ENCODE measurements around the gene UNK.

DNA sequence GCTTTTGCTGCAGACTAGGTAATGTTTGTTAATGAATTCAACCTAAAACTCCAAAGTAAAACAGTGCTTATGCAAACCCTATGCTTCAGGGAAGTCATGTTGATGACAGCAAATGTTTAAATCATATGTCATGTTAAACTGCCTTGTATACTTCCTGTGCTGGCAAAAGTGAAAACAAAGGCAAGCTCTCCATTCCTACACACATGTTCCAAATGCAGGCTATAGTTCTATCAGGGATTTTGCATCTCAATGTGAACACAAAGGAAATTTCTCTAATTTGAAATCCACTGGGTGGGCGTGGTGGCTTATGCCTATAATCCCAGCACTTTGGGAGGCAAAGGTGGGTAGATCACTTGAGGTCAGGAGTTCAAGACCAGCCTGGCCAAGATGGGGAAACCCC lies 19.3 kb downstream of the UNK start:
- TF ChIP-seq, protein P1, sequence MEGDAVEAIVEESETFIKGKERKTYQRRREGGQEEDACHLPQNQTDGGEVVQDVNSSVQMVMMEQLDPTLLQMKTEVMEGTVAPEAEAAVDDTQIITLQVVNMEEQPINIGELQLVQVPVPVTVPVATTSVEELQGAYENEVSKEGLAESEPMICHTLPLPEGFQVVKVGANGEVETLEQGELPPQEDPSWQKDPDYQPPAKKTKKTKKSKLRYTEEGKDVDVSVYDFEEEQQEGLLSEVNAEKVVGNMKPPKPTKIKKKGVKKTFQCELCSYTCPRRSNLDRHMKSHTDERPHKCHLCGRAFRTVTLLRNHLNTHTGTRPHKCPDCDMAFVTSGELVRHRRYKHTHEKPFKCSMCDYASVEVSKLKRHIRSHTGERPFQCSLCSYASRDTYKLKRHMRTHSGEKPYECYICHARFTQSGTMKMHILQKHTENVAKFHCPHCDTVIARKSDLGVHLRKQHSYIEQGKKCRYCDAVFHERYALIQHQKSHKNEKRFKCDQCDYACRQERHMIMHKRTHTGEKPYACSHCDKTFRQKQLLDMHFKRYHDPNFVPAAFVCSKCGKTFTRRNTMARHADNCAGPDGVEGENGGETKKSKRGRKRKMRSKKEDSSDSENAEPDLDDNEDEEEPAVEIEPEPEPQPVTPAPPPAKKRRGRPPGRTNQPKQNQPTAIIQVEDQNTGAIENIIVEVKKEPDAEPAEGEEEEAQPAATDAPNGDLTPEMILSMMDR (IDR thresholded peaks at IDR 0.05; ENCODE audit: low read depth, low read length) = no peak
- no peak for TF ChIP-seq EZH2phosphoT487 (IDR thresholded peaks at IDR 0.05; ENCODE audit: low read depth)

Measured in OCI-LY3 (cell line).